GM21529 (cell line): ENCODE data around the gene CLCN7.

ENCODE experiments used
- ATAC-seq: cut with Tn5 transposase; IDR thresholded peaks from one replicate; pipeline ENCODE4 v1.9.1; 2021; ENCODE audit not compliant: unreplicated experiment

The CLCN7 gene

DNA sequence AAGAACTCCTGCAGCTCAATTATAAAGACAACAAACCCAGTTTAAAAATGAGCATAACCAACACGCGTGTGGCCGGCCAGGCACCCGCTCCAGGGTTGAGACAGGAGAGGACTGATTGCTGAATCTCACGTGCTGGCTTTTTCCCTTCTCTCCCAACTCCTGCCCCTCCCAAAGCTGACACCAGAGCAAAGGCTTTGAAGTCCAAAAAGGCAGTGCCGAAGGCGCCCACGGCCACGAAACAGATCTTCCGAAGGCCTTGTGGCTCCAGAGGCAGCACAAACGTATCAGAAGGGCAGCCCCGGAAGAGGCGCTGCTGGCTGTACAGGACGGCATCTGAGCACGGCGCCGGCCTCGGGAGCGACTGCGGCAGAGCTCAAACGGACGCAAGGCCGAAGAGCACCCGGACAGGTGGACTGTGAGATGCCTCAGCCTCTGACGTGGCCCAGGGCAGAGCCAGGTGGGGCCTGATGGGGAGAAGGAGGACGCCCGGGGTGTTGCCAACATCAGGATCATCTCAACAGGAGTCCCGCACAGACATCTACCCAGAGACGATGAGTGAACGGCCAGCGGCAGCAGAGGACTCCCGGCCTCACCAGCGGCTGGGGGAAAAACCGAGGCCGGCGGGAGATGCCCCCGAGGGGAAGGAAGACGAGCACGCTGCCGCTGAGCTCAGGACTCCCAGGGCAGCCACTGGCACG lies 10.5 kb downstream of the CLCN7 start:
- no peak for ATAC-seq

DNA sequence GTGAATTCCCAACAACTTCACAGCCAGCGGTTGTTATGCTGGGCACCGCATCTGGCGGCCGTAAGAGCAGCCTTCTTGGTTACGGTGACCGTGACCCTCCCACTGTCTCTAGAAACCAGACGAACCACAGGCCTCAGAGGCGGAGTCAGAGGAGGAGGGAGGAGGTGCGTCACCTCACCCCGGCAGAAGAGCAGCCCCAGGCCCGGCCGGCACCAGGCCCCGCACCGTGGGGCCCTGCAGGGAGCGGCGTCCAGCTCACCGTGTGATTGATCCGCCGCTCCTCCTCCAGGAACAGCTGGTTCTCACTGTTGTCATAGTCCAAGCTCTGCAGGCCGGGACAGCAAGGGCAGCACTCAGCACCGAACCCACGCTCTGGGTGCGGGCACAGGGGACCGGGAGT lies 13.7 kb downstream of the CLCN7 start:
- ATAC-seq, result no peak

DNA sequence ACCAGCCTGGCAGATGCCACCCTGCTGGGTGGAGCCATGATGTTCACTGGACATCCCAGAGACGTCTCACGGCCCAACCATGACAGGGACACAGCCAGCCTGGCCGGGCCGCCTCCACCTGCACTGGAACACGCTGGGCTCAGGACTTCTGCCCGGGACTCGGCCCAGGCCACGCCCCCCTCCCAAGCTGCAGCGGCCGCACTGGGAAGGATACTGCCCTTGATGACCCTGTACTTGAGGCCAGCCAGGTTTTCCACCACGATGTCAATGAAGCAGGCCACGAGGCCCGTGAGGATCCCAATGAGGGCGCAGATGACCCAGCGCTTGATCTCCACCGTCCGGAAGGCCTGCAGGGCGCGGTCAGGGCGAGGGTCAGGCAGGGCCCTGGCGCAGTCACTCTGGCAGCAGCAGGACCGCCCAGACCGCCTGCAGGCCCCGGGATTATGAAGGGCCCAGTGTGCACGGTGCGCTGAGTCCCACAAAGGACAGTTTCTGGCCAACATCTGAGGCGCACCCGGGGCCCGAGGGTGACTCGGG lies 14.2 kb downstream of the CLCN7 start:
- no peak for ATAC-seq

DNA sequence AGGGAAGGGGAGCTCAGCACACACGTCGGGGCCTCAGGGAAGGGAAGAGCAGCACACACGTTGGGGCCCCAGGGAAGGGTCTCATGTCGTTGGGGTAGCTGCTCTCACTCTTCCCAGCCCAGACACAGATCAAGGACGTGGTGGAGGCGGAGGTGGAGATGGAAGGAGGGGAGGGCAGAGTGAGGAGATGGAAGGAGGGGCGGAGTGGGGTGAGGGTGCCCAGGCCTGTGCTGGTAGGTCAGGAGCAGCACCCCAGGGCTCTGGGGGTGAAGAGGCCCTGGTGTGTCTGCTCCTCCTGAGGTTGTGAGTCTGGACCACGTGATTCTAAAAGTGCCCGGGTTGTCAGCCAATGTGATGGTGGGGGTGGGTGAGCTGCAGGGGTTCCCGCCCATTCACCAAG lies 14.9 kb downstream of the CLCN7 start:
- ATAC-seq, result no peak

DNA sequence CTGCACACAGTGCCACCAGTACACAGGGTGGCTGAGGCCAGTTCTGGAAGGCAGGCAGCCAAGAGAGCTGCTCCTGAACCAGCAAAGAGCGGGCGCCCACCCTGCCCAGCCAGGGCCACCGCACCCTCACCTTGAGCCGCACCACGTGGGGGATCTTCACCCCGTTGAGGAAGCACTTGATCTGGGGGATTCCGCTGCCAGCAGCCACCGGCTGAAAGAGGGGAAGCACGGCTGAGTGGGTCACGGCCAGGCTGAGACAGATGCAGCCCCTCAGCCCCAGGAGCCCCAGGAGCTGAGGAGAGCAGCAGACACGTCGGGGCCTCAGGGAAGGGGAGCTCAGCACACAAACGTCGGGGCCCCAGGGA lies 15.9 kb downstream of the CLCN7 start:
- no peak for ATAC-seq

DNA sequence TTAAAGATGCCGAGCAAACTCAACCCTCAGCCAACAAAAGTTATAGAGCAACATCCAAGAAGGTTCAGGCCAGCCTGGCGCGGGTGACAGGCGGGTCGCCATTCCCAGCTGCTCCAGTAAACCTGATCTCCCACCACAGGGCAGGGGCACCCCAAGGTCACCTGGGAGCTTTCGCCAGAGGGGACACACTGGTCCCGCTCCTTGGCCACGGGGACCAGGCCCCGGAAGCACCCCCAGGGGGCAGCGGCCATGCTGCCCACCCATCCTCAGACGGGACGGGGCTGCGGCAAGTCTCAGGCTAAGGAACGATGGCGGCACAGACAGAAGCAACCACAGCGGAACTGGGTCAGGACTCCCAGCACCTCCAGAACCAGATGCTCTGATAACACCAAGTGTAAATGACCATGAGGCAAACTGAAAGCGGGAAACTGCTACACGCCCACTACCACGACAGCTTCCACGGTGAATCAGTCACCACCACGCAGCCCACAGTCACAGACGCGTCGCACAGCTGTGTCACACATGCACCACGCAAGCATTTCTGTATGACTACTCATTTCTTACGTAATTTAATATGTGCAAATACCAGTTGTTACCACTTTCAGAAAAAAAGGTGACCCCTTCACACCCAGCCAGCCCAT lies 16.4 kb downstream of the CLCN7 start:
- no peak for ATAC-seq

DNA sequence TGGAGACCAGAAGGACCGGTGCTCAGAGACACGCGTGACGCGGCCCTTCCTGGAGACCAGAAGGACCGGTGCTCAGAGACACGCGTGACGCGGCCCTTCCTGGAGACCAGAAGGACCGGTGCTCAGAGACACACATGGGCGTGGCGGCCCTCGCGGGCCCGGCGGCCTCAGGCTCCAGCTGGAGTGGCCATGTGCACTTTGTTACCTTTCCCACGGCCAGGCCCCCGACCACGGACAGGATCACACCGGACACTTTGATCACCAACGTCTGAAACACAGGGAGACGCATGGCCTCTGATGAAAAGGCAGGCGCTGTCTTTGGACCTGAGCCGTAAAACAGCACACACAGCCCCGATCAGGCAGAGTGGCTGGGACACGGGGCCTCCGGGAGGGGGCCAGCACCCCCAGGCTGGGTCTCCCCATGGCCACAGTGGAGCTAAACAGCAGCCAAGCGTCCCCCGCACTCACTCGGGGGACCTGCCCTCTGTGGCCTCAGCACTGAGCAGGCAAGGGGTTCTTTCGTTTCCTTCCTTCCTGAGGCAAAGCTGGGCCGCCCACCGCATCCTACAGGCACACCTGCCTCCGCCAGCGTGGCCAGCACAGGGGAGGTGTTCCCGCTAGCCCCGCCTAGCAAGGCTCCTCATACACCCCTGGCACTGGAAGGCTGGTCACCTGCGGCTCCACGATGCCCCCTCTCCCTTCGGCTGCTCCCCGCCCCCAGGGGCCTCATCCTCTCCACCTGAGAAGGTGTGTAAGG lies 17.2 kb downstream of the CLCN7 start:
- no peak for ATAC-seq

DNA sequence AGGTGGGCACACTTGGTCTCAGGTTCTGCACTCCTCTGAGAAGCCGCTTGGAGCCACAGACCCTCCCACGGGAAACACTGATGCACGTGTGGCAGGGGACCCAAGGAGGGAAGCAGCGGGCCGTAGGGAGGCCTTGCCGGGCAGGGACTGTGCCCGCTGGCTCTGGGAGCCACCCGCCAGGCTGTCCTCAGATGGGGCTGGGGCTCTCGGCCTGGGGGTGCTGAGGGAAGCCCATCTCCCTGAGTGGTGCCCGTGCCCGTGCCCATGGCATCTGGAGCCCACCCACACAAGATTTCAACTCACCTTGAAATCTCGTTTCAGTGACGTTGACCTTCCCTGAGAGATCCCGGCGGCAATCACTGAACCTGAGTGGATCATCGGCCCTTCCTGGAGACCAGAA lies 17.9 kb downstream of the CLCN7 start:
- no peak for ATAC-seq

DNA sequence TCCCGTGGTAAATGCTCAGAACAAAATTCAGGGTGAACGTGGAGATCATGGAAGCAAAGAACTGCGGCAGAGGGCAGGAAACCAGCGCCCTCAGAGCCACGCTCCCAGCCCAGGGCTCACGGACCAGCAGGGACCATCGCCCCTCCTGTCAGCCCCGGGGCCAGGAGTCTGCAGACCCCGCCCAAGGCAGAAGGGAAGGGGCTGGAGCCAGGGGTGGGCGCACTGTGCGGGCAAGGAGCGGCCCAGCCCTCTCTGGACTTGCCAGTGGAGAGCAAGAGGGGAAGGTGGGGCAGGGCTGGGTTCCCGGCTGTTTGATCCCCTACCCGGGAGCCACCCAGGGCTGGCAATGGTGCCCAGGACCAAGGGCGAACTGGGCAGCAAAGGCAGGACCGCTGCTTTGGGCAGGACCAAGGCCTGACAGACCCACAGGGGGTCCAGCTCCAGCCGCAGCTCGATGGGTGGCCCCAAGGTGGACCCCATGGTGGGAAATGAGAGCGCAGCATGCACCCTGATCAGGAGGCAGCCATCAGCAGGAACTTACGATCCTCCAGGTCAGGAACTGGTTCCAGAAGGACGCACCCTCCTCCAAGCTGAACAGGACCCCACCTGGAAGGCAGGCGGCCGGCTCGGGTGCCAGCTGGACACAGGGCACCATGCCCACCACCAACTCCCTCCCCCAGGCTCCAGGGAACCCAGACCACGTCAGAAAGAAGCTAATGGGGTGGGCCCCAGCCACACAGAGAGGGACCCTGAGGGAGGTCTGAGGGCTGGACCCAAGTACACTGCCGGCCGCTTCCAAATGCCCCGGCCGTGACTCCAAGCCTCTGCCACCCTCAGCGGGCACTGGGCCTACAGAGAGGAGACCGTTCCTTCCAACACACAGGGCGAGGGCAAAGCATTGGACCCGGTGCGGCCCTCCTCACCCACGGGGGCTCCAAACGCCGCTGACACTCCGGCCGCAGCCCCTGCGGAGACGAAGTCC lies 19.3 kb downstream of the CLCN7 start:
- ATAC-seq, result no peak

DNA sequence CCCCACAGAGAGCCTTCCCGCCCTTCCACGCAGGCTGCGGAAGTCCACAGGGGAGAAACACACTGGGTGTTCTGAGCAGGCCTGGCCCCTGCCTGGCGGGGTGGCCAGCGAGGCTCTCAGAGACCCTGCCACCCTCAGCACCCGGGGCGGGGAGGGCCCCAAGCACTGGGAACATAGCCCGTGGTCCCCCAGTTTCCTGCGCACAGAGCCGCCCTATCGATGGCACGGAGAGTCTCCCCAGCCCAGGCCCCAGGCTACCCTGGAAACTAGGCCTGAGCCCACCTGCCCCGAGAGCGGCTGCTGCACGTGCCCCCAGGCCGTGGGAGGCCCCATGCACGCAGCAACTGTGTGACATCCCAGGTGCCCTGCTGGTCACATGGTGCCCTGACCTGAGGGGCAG lies 20.3 kb downstream of the CLCN7 start:
- ATAC-seq, result no peak

DNA sequence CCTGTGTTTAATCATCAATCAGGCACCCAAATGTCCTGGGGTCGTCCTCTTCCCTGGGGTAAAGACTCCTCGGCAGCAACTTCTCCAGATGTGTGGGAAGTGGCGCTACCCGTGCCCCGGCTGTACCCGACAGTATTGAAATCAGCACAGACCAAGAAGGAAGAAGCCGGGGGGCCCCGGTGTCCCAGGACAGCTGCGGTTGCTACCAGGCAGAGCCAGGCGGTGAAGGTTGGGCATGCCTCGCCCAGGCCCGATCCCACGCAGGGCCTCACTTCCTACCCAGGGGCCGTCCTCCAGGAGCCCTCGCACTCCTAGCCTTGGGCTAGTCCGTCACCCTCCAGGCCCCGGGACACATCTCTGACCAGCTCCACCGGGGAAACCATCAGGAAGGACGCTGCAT lies 21.5 kb downstream of the CLCN7 start:
- ATAC-seq, result no peak

DNA sequence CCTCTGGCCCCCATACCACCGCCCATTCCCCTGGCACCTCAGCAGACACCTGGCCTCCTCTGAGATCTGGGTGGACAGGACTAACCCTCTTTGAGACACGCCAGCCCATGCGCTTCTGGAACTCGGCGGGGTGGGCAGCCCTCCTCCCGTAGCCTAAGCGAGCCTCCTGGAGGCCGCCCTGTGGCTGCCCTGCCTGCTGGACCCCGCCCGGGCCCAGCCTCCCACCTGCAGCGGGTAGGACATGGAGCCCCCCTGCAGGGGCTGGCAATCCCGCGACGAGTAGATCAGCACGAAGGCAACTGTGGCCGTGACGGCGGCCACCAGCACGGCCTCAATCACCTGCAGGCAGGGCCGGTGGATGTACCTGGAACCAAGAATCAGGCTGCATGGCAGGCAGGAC lies 22.3 kb downstream of the CLCN7 start:
- ATAC-seq, result no peak

DNA sequence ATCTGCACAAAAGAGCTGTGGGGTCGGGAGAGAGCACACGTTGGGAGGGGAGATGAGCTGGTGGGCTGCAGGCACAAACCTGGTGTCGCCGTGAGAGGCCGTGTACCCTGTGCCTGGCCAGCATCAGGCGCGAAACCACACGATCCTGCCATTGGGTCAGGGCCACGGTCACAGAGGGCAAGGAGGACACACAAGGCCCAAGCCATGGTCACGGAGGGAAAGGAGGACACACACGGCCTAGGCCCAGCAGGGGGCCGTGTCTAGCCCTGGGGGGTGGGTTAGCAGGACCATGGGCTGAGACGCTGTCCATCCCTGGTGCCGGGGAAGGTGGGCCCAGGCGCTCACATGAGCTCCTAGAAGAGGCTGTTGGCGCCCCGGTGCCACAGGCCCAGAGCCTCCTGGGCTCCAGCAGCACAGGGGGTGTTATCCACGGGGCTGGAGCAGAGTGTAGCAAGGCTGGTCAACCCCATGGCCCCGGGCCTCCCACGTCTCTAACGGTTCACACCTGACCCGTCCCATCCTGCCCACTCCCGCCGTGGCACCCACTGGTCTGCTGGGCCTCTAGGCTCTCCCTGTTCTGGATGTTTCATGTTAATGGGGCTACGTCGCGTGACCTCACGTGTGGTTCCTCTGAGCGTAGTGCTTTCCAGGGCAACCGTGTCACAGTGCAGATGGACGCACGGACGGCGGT lies 23.0 kb downstream of the CLCN7 start:
- ATAC-seq, result no peak

DNA sequence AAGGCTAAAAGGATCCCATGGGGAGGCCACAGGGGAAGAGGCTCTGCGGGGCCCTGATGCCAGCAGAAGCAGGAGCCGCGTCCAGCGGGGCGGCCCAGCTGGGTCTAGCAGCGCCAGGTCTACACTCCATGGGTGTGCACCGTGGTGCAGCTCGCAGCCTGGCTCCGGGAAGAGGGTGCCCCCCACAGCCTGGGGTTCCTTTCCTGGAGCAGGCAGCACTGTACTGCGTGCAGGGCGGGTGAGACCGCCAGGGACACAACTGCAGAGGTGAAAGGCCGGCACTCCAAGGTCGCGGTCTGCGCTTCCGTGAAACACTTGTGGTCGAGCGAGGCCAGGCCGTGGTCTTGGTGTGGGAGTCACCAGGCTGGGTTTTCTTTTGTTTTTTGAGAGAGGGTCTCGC lies 24.0 kb downstream of the CLCN7 start:
- ATAC-seq, result no peak

DNA sequence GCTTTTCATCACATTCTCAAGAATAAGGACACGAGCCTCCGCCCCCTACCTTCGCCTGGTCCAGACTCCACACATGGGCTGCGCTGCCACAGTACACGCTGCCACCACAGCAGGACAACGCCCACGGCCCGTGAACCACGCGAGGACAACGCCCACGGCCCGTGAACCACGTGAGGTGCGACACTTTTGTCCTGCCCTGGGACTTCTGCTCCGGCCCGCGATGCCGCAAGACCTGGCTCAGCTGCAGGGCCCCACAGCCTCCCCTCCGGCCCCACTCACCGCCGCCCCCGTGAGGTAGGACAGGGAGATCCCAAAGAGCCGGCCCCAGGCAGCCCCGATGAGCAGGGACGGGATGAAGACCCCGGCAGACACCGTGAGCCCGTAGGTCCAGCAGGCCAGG lies 24.6 kb downstream of the CLCN7 start:
- no peak for ATAC-seq

DNA sequence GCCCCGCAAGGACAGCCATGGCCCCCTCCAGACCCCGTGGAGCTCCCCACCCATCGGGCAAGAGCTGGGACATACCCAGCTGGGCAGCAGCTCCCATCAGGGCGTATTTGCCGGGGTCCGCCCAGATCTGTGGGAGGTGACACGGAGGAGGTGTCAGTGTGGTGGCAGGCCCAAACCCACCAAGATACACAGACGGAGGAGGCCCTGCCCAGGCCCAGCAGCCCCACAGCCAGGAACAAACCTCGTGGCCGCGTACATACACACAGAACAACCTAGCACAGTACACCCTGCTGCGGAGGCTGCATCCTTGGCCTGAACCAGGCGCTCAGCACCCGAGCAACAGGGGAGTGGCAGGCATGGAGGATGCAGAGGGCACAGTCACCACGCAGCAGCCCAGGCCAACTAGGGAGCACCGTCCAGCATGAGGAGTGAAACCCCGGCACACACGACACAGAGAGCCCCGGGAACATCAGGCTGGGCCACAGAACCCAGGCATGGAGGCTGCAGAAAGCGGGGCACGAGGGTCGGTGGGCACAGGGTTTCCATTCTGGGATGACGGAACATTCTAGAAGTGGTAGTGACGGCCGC lies 25.5 kb downstream of the CLCN7 start:
- no peak for ATAC-seq

DNA sequence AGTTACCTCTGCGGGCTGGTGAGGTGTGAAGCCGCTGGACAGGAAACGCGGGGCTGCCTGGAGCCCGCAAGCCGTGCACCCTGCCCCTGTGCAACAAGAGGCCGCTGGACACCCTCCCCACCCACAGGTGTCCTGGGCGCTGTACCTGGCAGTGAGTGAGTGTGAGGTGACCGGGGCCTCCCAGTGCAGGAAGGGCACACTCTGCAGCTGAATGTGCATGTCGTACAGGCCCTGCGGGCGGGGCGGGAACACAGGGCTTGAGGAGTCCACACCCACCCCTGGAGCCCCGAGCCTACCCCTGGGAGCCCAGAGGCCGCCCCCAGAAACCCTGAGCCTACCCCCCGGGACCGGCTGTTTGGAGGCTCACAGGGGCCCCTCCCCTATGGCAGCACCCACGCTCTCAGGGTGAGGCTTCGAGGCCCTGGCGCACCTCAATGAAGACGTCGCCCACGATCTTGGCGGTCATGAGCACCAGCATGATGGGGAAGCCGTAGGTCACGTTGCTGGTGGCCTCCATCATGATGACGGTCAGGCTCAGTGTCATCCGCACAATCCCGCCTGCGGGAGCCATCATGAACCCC lies 26.2 kb downstream of the CLCN7 start:
- no peak for ATAC-seq

DNA sequence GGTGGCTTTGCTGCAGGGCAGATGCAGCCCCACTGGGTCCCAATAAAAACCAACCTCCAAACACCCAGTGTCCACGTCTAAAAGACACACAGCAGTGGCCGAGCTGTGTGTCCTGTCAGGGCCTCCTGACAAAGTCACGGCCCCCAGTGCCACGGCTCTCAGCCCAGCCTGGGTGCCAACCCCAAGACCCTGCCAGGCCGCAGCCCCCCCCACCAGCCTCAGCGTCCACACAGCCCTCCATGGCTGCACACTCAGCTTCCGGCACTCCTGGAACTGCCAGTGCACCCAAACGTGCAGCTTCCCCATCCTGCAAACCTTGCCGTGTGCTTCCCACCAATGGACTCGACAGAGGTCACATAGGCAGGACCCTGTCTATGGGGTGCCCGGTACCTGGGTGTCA lies 26.9 kb downstream of the CLCN7 start:
- no peak for ATAC-seq

DNA sequence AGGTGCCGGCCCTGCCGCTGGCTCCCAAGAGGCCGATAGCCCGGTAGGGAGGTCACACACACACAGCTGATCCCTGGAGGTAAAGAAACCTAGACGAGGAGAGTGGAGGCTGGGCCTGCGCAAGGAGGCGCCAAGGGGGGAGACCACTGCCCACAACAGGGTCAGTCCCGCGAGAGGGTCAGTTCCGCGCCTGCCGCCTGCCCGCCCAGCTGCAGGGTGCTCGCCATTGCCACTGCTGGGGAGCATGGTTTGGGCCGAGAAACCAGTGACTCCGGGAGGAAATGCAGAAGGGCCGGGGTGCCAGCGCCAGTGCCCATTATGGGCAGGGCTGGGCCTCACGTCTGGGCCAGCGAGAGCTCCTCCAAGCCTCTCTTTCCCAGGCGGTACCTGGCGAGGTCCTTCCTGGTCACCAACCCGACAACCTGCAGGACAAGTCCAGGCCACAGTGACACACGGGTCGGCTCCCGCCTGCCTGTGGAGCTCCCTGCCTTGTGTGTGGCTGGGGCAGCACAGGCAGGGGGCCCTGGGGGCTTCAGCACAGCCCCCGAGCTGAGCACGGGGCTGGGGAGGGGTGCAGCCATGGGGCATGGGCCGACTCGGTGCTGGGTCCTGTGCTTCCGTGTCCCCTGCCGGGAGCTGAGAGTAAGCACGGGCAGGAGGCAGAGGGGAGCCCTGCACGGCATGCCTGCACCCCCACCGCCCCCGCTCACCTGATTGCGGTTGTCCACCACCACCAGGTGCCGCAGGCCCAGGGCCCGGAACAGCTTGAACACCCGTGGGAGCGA lies 28.3 kb downstream of the CLCN7 start:
- no peak for ATAC-seq
